ENCODE measurements around the gene STK26. TPM values are rescaled to one million over a fixed set of nuclear protein-coding genes. Genes with fewer than 3 reads are reported as not detected.

STK26 gene
- total and polyA plus RNA-seq, 2 experiments from 2014 or later, result 65.2 to 110 TPM

GRCh38 chrX:132088864-132089263, 65.8 kb downstream of the STK26 start (continued):
- no peak for TF ChIP-seq CTCF (conservative IDR thresholded peaks at IDR 0.05; ENCODE audit: low read depth in 2 of 2)
- no peak for TF ChIP-seq POLR2AphosphoS5 (IDR thresholded peaks at IDR 0.05; ENCODE audit: low read depth)

- Histone ChIP-seq H3K4me3 (no peak overlapping the region), H3K4me1 (ENCODE audit: insufficient read depth) (no peaks in the 10 kb centered on the region), H3K79me2 (replicated peaks; ENCODE audit: insufficient read depth) (no peaks in the 10 kb centered on the region), H3K36me3 (ENCODE audit: insufficient read depth) (no peaks in the 10 kb centered on the region), H4K20me1 (replicated peaks; ENCODE audit: insufficient read depth) (no peaks in the 10 kb centered on the region), H2AFZ (no peak overlapping the region), H3K4me2 (no peak overlapping the region), H3K27ac (ENCODE audit: low read depth) (no peak overlapping the region), H3K9me2 (ENCODE audit: insufficient read depth) (no peaks in the 10 kb centered on the region), H3F3A (replicated peaks; ENCODE audit: low read depth) (no peaks in the 10 kb centered on the region), H3K27me3 (ENCODE audit: insufficient read depth) (no peaks in the 10 kb centered on the region)
- ATAC-seq, result no peak
- Mint-ChIP-seq H3K36me3 (ENCODE audit: low read depth) (no peaks in the 10 kb centered on the region), H3K4me1 (0 out of 3 replicates have a peak, but pooled peaks cover 3% of the 10 kb centered on the region), H3K4me3 (no peak overlapping the region), H3K9me3 (no peaks in the 10 kb centered on the region), H3K27ac (no peak overlapping the region), H3K27me3 (ENCODE audit: insufficient read depth, low read depth, poor library complexity) (no peaks in the 10 kb centered on the region)
- no peak for DNase-seq (ENCODE audit: low spot score)
- no peak for TF ChIP-seq JUNB (IDR thresholded peaks at IDR 0.05; ENCODE audit: unreplicated experiment)
- no peak for TF ChIP-seq CTCF (conservative IDR thresholded peaks at IDR 0.05; ENCODE audit: low read depth in 2 of 2)
- TF ChIP-seq CREB1 (CRISPR knock-in tag; IDR thresholded peaks at IDR 0.05; ENCODE audit: low read depth), result no peak
- TF ChIP-seq EZH2 (IDR thresholded peaks at IDR 0.05; ENCODE audit: low read depth, unreplicated experiment), result no peak
- no peak for TF ChIP-seq NANOG (IDR thresholded peaks at IDR 0.05; ENCODE audit: borderline replicate concordance)
- TF ChIP-seq ETS1 (IDR thresholded peaks at IDR 0.05), result no peak
- TF ChIP-seq ZNF114 (CRISPR knock-in tag; IDR thresholded peaks at IDR 0.05), result no peak
- TF ChIP-seq REST (IDR thresholded peaks at IDR 0.05; ENCODE audit: unreplicated experiment), result no peak
- TF ChIP-seq ZNF331 (CRISPR knock-in tag; IDR thresholded peaks at IDR 0.05; ENCODE audit: low read depth), result no peak
- no peak for TF ChIP-seq EZH2phosphoT487 (IDR thresholded peaks at IDR 0.05; ENCODE audit: unreplicated experiment)
- TF ChIP-seq POLR2AphosphoS5 (IDR thresholded peaks at IDR 0.05; ENCODE audit: low read depth), result no peak
These were observed 67.5 kb downstream of the STK26 start for GRCh38 chrX:132090403-132091159.

Data from GM23338 (cell line).